ENCODE data around the gene REEP1.

- no peak for TF ChIP-seq EZH2 (IDR thresholded peaks at IDR 0.05; ENCODE audit: borderline replicate concordance, low read depth, low read length, poor library complexity, severe bottlenecking)
- TF ChIP-seq CTCF (conservative IDR thresholded peaks at IDR 0.05; ENCODE audit: low read depth, low read length), result no peak
Measured at GRCh38 chr2:86331384-86331783, 6.0 kb downstream of the REEP1 start.
